Frontal cortex (tissue), 4 donors: Measurements from ENCODE around the gene NBEA. TPM values are rescaled to one million over a fixed set of nuclear protein-coding genes. Genes with fewer than 3 reads are reported as not detected.

Source experiments
- DNase-seq, 2 donors: peaks; one replicate each; pipeline ENCODE4 v3.0.0; 2012; ENCODE audit warnings: low spot score in 2 of 2
- FAIRE-seq: peaks from 2 replicates; lab custom pipeline; 2012; peaks lifted over from hg19 to GRCh38; lab: Jason Lieb, UNC
- total RNA-seq: library from RNA; depleted of rRNA; stranded (reverse); fragments of >200 nt; gene quantifications from one replicate; pipeline ENCODE4 v1.2.3, GENCODE V29; 2014
- donor health status: control.
- donor health status: control.
- donor health status: control.

NBEA gene
- total RNA-seq, 1 donor from 2014 or later: 209 TPM

DNA sequence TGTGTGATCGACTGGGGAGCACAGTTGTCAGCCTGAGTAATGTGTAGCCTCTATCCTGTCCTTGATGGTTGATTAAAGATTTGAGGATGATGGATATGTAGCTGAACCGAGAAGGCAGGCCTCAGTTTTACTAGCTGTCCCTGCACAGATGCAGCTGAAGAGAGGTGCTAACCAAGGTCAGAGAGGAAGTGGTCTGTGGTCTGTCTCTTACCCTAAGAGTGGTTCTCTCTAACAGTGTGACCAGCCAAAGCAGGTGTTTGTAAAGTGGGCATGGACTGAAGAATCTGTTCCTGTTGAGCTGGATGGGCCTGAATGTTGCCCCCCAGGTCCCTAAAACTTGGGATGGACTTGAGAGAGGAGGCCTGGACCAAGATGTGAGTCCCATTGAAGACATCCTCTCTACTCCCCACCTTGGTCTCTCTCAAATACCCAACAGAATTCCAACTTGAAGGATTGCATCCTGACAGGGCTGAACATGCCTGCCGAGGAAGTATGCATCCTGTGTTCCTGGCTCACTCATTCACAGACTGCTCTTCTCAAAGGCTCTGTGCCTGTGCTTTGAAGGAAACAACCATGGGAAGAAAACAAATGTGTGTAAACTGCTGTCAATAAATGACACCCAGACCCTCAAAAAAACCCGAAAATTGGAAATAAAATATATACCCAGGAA, 310.6 kb downstream of the NBEA start:
- FAIRE-seq: no peak

GRCh38 chr13:35255241-35255640, 313.2 kb downstream of the NBEA start:
- FAIRE-seq (no peak), DNase-seq (no peak)

More for the DNA sequence above, 310.6 kb downstream of the NBEA start:
- DNase-seq: no peak

DNA sequence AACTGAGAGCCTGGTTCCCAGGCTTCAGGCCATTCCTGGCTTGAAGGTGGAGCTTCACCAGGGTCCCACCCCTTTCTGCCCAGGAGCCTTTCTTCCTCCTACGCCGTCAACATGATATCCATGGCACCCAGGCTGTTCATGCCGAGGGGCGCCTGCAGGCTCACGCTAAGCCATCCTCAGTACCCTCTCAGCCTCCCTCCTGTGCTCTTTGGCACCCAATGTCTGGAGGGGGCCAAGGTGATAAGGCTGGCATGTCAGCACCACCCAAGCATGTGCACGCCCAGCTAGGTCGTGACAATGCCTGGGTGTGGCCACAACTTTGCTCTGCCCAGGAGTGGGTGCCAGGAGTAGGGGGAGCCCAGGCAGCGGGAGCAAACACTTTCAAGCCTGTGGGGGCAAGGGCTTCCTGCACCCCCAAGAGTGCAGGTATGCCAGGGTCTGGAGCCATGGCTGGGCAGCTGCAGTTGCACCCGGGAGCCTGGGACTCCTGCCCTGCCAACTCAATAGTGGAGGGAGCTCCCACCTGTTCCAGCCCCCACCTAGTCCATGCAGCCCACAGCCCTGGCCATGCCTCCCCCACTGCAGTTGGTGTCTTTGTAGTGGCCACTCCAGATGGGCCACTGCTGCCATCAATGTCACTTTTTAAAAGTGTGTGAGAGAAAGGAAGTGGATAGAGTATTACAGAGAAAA, 314.5 kb downstream of the NBEA start:
- DNase-seq: no peak
- no peak for FAIRE-seq

DNA sequence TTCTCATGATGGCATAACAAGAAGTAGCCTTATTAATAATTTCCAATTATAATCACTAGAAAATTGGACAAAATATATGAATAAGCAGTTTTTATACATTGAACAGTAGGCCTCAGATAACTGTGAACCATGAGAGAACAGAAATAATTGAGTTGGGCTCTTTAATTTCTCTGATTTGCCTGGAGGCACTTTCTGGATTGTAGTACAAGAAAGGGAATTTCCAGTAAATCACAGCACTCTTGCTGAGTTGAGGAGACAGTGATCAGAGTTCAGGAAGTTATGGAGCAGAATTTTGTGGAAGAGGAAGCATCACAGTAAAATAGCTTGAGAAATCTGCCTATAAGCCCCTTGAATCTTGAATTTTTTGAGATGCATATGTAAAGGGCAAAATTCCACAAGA, 318.2 kb downstream of the NBEA start:
- DNase-seq: no peak
- no peak for FAIRE-seq

DNA sequence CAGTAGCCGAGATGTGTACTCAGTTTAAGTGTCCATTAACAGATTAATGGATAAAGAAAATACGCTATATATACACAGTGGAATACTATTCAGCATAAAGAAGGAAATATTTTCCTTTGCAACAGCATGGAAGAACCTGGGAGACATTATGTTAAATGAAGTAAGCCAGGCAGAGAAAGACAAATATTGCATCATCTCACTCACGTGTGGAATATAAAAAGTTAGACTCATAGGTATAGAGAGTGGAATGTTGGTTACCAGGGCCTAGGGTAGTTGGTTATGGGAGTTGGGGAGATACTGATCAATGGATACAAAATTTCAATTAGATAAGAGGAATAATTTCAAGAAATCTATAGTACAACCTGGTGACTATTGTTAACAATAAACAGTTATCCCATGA, 324.3 kb downstream of the NBEA start:
- no peak for FAIRE-seq
- no peak for DNase-seq

DNA sequence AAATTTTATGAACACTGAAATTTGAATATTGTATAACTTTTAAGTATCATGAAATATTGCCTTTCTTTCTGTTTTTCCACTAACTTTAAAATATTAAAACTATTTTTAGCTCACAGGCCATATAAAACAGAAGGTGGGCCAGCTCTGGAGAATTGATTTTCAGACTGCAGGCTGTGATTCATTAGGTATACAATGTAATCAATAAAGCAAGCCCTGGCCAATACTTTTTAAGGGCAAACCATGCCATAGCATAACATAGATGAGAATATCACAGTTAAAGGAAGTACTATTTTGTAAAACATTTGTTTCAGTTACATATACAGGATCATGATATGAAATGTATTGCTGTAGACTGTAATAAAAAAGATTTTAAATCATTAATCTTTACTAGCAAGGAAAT, 336.8 kb downstream of the NBEA start:
- no peak for DNase-seq
- FAIRE-seq: no peak

DNA sequence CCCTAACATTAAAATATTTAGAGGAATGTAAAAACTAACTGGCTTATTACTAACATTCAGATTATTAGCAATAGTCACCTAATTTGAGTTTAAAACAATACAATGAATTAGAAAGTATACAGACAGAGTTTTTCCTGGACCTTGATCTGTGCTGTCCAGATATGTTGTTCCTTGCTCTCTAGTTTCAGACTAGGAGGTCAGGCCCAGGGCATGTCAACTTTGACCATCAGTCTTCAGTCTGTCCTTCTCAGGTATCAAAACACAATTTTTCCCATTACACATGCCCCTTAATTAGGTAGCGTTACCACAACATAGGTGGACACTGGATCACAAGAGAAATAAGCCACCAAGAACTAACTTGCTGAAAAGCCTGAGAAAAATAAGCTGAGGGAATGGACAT, 337.4 kb downstream of the NBEA start:
- no peak for FAIRE-seq
- DNase-seq: no peak

DNA sequence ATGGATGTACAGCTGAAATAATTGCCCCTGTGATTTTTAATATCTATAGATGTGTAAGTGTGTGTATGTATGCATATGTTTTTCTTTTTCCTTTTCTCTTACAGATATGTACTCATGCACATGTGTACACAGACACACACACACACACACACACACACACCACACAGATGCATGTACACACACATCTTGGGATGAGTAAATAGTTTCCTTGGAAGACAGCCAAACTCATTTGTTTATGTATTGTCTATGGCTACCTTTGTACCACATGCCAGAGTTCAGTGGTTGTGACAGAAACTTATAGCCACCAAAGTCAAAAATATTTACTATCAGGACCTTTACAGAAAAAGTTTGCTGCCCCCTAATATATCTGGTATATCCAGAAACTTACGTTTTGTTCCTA, 341.8 kb downstream of the NBEA start:
- no peak for FAIRE-seq
- DNase-seq: no peak

- no peak for DNase-seq
- no peak for FAIRE-seq
Measured at GRCh38 chr13:35285677-35286076, 343.6 kb downstream of the NBEA start.

GRCh38 chr13:35292329-35292728, 350.3 kb downstream of the NBEA start:
- FAIRE-seq: no peak
- no peak for DNase-seq

- DNase-seq (no peak), FAIRE-seq (no peak)
Measured at GRCh38 chr13:35293579-35294226, 351.6 kb downstream of the NBEA start.

- no peak for FAIRE-seq
Measured at GRCh38 chr13:35309706-35310105, 367.6 kb downstream of the NBEA start.

GRCh38 chr13:35332134-35332533, 390.1 kb downstream of the NBEA start:
- no peak for FAIRE-seq

More at GRCh38 chr13:35309706-35310105, 367.6 kb downstream of the NBEA start:
- no peak for DNase-seq

GRCh38 chr13:35333157-35333556, 391.1 kb downstream of the NBEA start:
- FAIRE-seq: peak; percentile 77
- DNase-seq: no peak

More at GRCh38 chr13:35332134-35332533, 390.1 kb downstream of the NBEA start:
- no peak for DNase-seq

- DNase-seq: no peak
- no peak for FAIRE-seq
Measured at GRCh38 chr13:35342440-35342839, 400.4 kb downstream of the NBEA start.

DNA sequence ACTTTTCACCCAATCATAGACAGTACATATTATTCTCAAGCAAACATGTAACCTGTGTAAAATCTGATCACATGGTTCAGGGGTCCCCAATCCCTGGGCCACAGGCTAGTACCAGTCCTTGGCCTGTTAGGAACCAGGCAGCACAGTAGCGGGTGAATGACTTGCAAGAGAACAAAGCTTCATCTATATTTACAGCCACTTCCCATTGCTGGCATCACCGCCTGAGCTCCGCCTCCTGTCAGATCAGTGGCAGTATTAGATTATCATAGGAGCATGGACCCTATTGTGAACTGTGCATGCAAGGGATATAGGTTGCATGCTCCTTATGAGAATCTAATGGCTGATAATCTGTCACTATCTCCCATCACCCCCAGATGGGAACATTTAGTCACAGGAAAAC, 401.3 kb downstream of the NBEA start:
- DNase-seq (no peak), FAIRE-seq (no peak)

- DNase-seq: no peak
- no peak for FAIRE-seq
Measured at GRCh38 chr13:35345992-35346391, 403.9 kb downstream of the NBEA start.

DNA sequence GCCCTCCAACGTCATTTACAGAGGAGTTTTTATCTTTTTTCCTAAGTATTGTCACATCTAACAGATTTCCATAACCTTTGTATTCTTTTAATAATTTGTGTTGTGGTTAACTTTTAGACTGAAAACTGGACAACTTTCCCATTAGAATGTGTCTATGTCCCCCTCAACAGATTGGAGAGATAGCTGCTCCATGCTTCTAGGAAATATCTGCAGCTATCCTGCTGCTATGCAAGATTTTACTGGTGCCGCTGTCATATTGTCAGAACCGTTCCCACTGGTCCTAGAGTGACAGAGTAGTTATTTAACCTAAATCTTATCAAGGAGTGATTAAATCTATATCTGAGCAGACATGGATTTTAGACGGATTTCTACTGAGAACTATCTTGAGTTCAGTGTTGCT, 404.4 kb downstream of the NBEA start:
- DNase-seq (no peak), FAIRE-seq (no peak)

DNA sequence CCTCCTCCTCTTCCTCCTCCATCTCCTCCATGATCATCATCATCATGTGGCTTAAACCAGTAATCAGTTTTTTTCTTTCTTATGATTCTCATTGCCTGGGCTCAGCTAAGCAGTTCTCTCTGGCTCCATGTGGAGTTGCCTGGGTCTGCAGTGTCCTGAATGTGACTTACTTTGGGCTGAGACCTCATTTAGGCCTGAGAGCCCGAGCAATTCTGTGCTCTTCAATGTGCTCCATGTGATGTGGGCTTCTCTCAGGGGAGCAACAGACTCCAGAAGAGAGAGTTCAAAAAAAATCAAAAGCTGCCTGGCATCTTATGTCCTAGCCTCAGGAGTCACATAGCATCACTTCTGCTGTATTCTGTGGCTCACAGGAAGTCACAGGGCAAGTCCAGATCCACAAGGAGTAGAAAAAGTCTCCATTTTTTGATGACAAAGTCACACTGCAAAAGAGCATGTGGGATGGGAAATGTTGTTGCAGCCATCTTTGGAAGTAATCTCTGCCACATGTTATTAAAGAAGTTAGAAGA, 405.7 kb downstream of the NBEA start:
- no peak for DNase-seq
- no peak for FAIRE-seq

- no peak for DNase-seq
- FAIRE-seq: no peak
Measured at GRCh38 chr13:35349052-35349451, 407.0 kb downstream of the NBEA start.
